Measurements from ENCODE around the gene THOC2. TPM values are rescaled to one million over a fixed set of nuclear protein-coding genes. Genes with fewer than 3 reads are reported as not detected.

THOC2 gene
- total RNA-seq, 1 donor from 2014 or later: 118 TPM

- no peak for DNase-seq
Measured at GRCh38 chrX:123562342-123563146, 170.3 kb downstream of the THOC2 start.

- no peak for DNase-seq
Measured at GRCh38 chrX:123561439-123562215, 171.2 kb downstream of the THOC2 start.

- DNase-seq: no peak
Measured at GRCh38 chrX:123550829-123551228, 182.0 kb downstream of the THOC2 start.

Small RNAs within 50 kb of the gene (small RNA-seq; reads per million reads assigned to genes)
- not detected for gene AL030996.1 (ENCODE audit: low replicate concordance)
- not detected for gene RNU7-69P (ENCODE audit: low replicate concordance)

Other genes starting within 250 kb of the THOC2 start
- 34.6 TPM for gene XIAP, start 127.0 kb upstream of the THOC2 start, total RNA-seq
- 127 TPM for gene STAG2, start 228.7 kb upstream of the THOC2 start, total RNA-seq

Measured in skin of body (tissue), 3 donors.